Tibial nerve (tissue), 4 donors: Measurements from ENCODE around the gene SMIM35. TPM values are rescaled to one million over a fixed set of nuclear protein-coding genes. Genes with fewer than 3 reads are reported as not detected.

Experiments
- DNase-seq, 2 donors: peaks; one replicate each; pipeline ENCODE4 v3.0.0-alpha.2; 2019; ENCODE audit warnings: low spot score in 2 of 2
- H3K27ac ChIP-seq, 4 donors: fragments of 200-600 bp; sonication (generic) in 3 of 4; one replicate each; pipeline ENCODE4 v1.5.1; 2017 to 2019; ENCODE audit warnings: mild to moderate bottlenecking in 1 of 4
- H3K27me3 ChIP-seq, 2 donors: fragments of 200-600 bp; sonication (generic) in 1 of 2; one replicate each; pipeline versions ENCODE4 v1.5.1 to v1.6.0; 2017 to 2019
- H3K36me3 ChIP-seq, 3 donors: fragments of 200-600 bp; sonication (generic); one replicate each; pipeline ENCODE4 v1.5.1; 2018 to 2019
- H3K4me1 ChIP-seq, 4 donors: fragments of 200-600 bp; sonication (generic) in 3 of 4; one replicate each; pipeline ENCODE4 v1.5.1; 2017 to 2019
- H3K4me3 ChIP-seq, 4 donors: fragments of 200-600 bp; sonication (generic) in 3 of 4; one replicate each; pipeline ENCODE4 v1.5.1; 2017 to 2019; ENCODE audit warnings: mild to moderate bottlenecking in 1 of 4, moderate library complexity in 1 of 4
- H3K9me3 ChIP-seq, 4 donors: fragments of 200-600 bp; sonication (generic) in 3 of 4; one replicate each; pipeline ENCODE4 v1.5.1; 2017 to 2019
- EP300 ChIP-seq, 2 donors: sonication (generic); formaldehyde crosslinking; IDR thresholded peaks; one replicate each; pipeline ENCODE4 v1.6.1; 2017; ENCODE audit warnings: antibody characterized with exemption in 2 of 2, mild to moderate bottlenecking in 1 of 2
- POLR2A ChIP-seq, 2 donors: fragments of 450-650 bp; IDR thresholded peaks; one replicate each; pipeline ENCODE4 v1.6.1; 2017; ENCODE audit warnings: antibody characterized with exemption in 2 of 2, mild to moderate bottlenecking in 2 of 2, moderate library complexity in 2 of 2
- WGBS, 2 donors: methylation state at CpG; one replicate each; pipeline ENCODE4 v1.1.5; 2018; 5-methylcytosine and 5-hydroxymethylcytosine counted together
- total RNA-seq, 4 donors: library from RNA; depleted of rRNA; stranded (reverse); fragments of >200 nt; gene quantifications; one replicate each; pipeline ENCODE4 v1.1.0, GENCODE V29; 2016
- TF ChIP-seq, protein P1 (sequence below), 5 experiments: fragments of 200-600 bp in 3 of 5; fragments of 450-650 bp in 2 of 5; sonication (generic) in 3 of 5; IDR thresholded peaks; one replicate each; pipeline ENCODE4 v1.5.1; 2016 to 2019; ENCODE audit warnings: antibody characterized with exemption in 5 of 5, mild to moderate bottlenecking in 3 of 5, moderate library complexity in 2 of 5

The SMIM35 gene
- total RNA-seq, 4 donors from 2014 or later, result not detected

GRCh38 chr11:118079491-118079890, 7.3 kb downstream of the SMIM35 start:
- no peaks in the 10 kb centered on the region for H3K27me3 ChIP-seq
- peaks cover 0 to 17% (median 4%) of the 10 kb centered on the region in 4 donors for H3K4me1 ChIP-seq
- TF ChIP-seq POLR2A (IDR thresholded peaks at IDR 0.05) (no peak), EP300 (IDR thresholded peaks at IDR 0.05) (no peak)
- TF ChIP-seq, protein P1, sequence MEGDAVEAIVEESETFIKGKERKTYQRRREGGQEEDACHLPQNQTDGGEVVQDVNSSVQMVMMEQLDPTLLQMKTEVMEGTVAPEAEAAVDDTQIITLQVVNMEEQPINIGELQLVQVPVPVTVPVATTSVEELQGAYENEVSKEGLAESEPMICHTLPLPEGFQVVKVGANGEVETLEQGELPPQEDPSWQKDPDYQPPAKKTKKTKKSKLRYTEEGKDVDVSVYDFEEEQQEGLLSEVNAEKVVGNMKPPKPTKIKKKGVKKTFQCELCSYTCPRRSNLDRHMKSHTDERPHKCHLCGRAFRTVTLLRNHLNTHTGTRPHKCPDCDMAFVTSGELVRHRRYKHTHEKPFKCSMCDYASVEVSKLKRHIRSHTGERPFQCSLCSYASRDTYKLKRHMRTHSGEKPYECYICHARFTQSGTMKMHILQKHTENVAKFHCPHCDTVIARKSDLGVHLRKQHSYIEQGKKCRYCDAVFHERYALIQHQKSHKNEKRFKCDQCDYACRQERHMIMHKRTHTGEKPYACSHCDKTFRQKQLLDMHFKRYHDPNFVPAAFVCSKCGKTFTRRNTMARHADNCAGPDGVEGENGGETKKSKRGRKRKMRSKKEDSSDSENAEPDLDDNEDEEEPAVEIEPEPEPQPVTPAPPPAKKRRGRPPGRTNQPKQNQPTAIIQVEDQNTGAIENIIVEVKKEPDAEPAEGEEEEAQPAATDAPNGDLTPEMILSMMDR (IDR thresholded peaks at IDR 0.05), result no peak
- H3K4me3 ChIP-seq, result no peak overlapping the region
- 70 to 100% methylated on average over 1 to 10 of the region's 10 CpGs for WGBS, 2 donors
- no peaks in the 10 kb centered on the region for H3K36me3 ChIP-seq
- no peaks in the 10 kb centered on the region for H3K9me3 ChIP-seq
- no peak for DNase-seq
- H3K27ac ChIP-seq, result peak overlapping the region in 1 of 4 donors; percentile 56

DNA sequence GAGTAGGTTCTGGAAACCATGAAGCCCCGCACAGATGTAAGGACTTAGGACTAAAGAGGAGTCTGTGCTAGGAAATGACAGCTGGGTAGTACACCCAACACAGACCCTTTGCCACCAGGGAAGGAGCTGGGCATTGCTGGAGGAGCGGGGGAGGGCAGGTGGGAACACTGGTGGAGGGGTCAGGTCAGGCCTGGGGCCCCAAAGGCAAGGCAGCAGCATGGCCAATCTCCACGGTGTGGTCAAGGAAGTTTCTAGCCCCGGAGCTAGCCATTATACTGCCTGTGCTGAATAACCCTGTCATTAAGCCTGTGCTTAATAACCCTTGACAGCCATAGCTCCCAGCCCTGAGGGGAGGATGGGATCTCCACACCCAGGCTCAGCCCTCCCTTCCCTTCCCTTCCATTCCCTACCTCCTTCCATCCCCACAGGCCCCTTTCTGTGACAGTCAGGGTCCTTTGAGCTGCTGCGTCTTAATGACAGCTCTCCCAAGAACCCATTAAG, 7.8 kb downstream of the SMIM35 start:
- Histone ChIP-seq H3K27me3 (no peaks in the 10 kb centered on the region), H3K4me1 (peaks cover 0 to 14% (median 1%) of the 10 kb centered on the region in 4 donors), H3K27ac (peak overlapping the region in 1 of 4 donors; percentile 56), H3K9me3 (no peaks in the 10 kb centered on the region), H3K36me3 (no peaks in the 10 kb centered on the region), H3K4me3 (no peak overlapping the region)
- TF ChIP-seq, protein P1 (IDR thresholded peaks at IDR 0.05), result no peak
- no peak for TF ChIP-seq POLR2A (IDR thresholded peaks at IDR 0.05)
- no peak for TF ChIP-seq EP300 (IDR thresholded peaks at IDR 0.05)
- DNase-seq, result no peak
- 65 to 66% methylated on average over 5 of the region's 5 CpGs for WGBS, 2 donors

DNA sequence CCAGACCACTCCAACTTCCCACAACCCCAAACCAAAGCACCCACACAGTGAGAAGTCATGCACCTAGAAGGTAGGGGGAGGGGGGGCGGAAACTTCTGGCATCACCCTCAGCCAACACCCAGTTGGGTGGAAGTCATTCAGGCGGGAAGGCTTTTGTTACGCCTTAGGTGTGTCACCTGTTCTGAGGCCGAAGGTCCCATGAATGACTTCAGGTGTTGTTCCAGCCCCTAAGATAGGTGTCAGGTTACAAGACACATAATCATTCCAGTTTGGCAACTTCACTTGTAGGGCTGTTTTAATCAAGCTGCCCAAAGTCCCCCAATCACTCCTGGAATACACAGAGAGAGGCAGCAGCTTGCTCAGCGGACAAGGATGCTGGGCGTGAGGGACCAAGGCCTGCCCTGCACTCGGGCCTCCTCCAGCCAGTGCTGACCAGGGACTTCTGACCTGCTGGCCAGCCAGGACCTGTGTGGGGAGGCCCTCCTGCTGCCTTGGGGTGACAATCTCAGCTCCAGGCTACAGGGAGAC, 9.9 kb downstream of the SMIM35 start, which contains the start of gene TMPRSS4:
TMPRSS4 (plus strand) TSS at position 325 of the 528 bp plus-strand sequence. CDS start 225 bp downstream, outside the sequence.
- Histone ChIP-seq H3K4me3 (no peak within 1 kb of the TSS), H3K9me3 (no peaks in the 10 kb centered on the region), H3K27me3 (no peaks in the 10 kb centered on the region), H3K4me1 (no peaks in the 10 kb centered on the region), H3K36me3 (no peaks in the 10 kb centered on the region), H3K27ac (peak within 1 kb of the TSS in 1 of 4 donors; percentile 19)
- no peak for TF ChIP-seq EP300 (IDR thresholded peaks at IDR 0.05)
- TF ChIP-seq, protein P1 (IDR thresholded peaks at IDR 0.05), result no peak
- no peak for TF ChIP-seq POLR2A (IDR thresholded peaks at IDR 0.05)
- WGBS, 2 donors, result 82 to 95% methylated on average over 7 of the region's 7 CpGs
- DNase-seq, result no peak

GRCh38 chr11:118074785-118075184, 12.0 kb downstream of the SMIM35 start:
- 53 to 86% methylated on average over 2 of the region's 2 CpGs for WGBS, 2 donors
- TF ChIP-seq EP300 (IDR thresholded peaks at IDR 0.05), result no peak

DNA sequence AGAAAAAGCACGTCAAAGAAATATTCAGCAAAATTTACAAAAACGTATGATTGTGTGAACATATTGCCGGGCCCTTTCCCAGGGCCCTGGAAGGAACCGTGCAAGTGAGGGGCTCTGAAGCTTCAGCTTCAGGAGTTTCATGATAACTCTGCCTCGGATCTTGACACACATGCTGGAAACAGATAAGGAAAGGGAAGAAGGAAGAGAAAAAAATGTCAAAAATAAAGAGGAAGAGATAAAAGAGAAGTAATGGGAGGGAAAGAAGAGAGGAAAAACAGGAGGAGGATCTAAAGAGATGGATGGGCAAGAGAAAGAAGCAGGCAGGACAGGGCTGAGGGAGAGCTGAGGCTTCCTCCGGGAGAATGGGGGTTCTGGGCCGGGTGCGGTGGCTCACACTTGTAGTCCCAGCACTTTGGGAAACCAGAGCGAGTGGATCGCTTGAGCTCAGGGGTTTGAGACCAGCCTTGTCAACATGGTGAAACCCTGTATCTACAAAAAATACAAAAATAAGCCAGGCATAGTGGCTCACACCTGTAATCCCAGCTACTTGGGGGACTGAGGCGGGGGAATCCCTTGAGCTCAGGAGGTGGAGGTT, 12.6 kb downstream of the SMIM35 start:
- no peaks in the 10 kb centered on the region for H3K36me3 ChIP-seq
- WGBS, 2 donors, result 78 to 81% methylated on average over 11 of the region's 11 CpGs
- H3K27me3 ChIP-seq, result no peaks in the 10 kb centered on the region
- H3K27ac ChIP-seq, result no peak overlapping the region
- no peak overlapping the region for H3K4me3 ChIP-seq
- H3K9me3 ChIP-seq, result no peaks in the 10 kb centered on the region
- no peak for DNase-seq
- TF ChIP-seq EP300 (IDR thresholded peaks at IDR 0.05), result no peak
- TF ChIP-seq, protein P1 (IDR thresholded peaks at IDR 0.05), result no peak
- TF ChIP-seq POLR2A (IDR thresholded peaks at IDR 0.05), result no peak
- no peaks in the 10 kb centered on the region for H3K4me1 ChIP-seq

More at GRCh38 chr11:118074785-118075184, 12.0 kb downstream of the SMIM35 start:
- no peak overlapping the region for H3K27ac ChIP-seq
- H3K36me3 ChIP-seq, result no peaks in the 10 kb centered on the region
- H3K27me3 ChIP-seq, result no peaks in the 10 kb centered on the region
- no peak overlapping the region for H3K4me3 ChIP-seq
- H3K9me3 ChIP-seq, result no peaks in the 10 kb centered on the region
- DNase-seq, result no peak
- H3K4me1 ChIP-seq, result no peaks in the 10 kb centered on the region
